H9 (cell line): ENCODE measurements around the gene OMP. TPM values are rescaled to one million over a fixed set of nuclear protein-coding genes. Genes with fewer than 3 reads are reported as not detected.

Experiments used
- DNase-seq: peaks from one replicate; pipeline ENCODE4 v3.0.0-alpha.2; 2017
- H2AFZ ChIP-seq: one replicate; pipeline ENCODE4 v1.6.1; 2013; ENCODE audit warnings: mild to moderate bottlenecking, low read length, control low read depth, moderate library complexity
- H2AK5ac ChIP-seq: 2 replicates; pipeline ENCODE4 v1.6.1; 2013; ENCODE audit warnings: low read length, control low read depth, mixed read lengths; ENCODE audit not compliant: insufficient read length
- H2BK120ac ChIP-seq: one replicate; pipeline ENCODE4 v1.6.1; 2013; ENCODE audit warnings: low read depth, mild to moderate bottlenecking, low read length, control low read depth, inconsistent platforms; ENCODE audit not compliant: poor library complexity, severe bottlenecking
- H2BK12ac ChIP-seq: 2 replicates; pipeline ENCODE4 v1.6.1; 2013; ENCODE audit warnings: low read length, control low read depth, mixed read lengths, low read depth; ENCODE audit not compliant: insufficient read length
- H2BK15ac ChIP-seq: 2 replicates; pipeline ENCODE4 v1.6.1; 2013; ENCODE audit warnings: low read depth, low read length, control low read depth
- H2BK20ac ChIP-seq: one replicate; pipeline ENCODE4 v1.6.1; 2013; ENCODE audit warnings: low read depth, mild to moderate bottlenecking, low read length, control low read depth, inconsistent platforms; ENCODE audit not compliant: poor library complexity, severe bottlenecking
- H2BK5ac ChIP-seq: 2 replicates; pipeline ENCODE4 v1.6.1; 2013; ENCODE audit warnings: low read length, control low read depth, mixed read lengths; ENCODE audit not compliant: insufficient read length
- H3K14ac ChIP-seq: 2 replicates; pipeline ENCODE4 v1.6.1; 2013; ENCODE audit warnings: low read length, control low read depth; ENCODE audit not compliant: insufficient read depth
- H3K18ac ChIP-seq: 2 replicates; pipeline ENCODE4 v1.6.1; 2013; ENCODE audit warnings: low read depth, mild to moderate bottlenecking, mixed read lengths, low read length, control low read depth; ENCODE audit not compliant: insufficient read length
- H3K23ac ChIP-seq: 2 replicates; pipeline ENCODE4 v1.6.1; 2013; ENCODE audit warnings: low read length, control low read depth, mixed read lengths, low read depth; ENCODE audit not compliant: insufficient read length
- H3K23me2 ChIP-seq: 2 replicates; pipeline ENCODE4 v1.6.1; 2013; ENCODE audit warnings: low read depth, mild to moderate bottlenecking, mixed read lengths, low read length, control low read depth; ENCODE audit not compliant: insufficient read length, poor library complexity, severe bottlenecking
- H3K27ac ChIP-seq: 2 replicates; pipeline ENCODE4 v1.5.1; 2013; ENCODE audit warnings: low read length, control low read depth, mixed read lengths, low read depth; ENCODE audit not compliant: insufficient read length
- H3K27me3 ChIP-seq: 2 replicates; pipeline ENCODE4 v1.6.1; 2013; ENCODE audit warnings: low read length, control low read depth, inconsistent platforms; ENCODE audit not compliant: insufficient read depth
- H3K4ac ChIP-seq: 2 replicates; pipeline ENCODE4 v1.6.1; 2013; ENCODE audit warnings: low read depth, mild to moderate bottlenecking, control low read depth, inconsistent platforms, low read length, moderate library complexity
- H3K4me1 ChIP-seq: 2 replicates; pipeline ENCODE4 v1.6.1; 2013; ENCODE audit warnings: low read length, control low read depth, inconsistent platforms; ENCODE audit not compliant: insufficient read depth
- H3K4me2 ChIP-seq: 2 replicates; pipeline ENCODE4 v1.6.1; 2013; ENCODE audit warnings: low read length, control low read depth, mixed read lengths; ENCODE audit not compliant: insufficient read length, insufficient read depth
- H3K56ac ChIP-seq: 2 replicates; pipeline ENCODE4 v1.6.1; 2013; ENCODE audit warnings: low read depth, mild to moderate bottlenecking, mixed read lengths, low read length, control low read depth; ENCODE audit not compliant: insufficient read length
- H3K79me1 ChIP-seq: 2 replicates; pipeline ENCODE4 v1.6.1; 2013; ENCODE audit warnings: low read depth, mild to moderate bottlenecking, moderate library complexity, low read length, control low read depth, inconsistent platforms; ENCODE audit not compliant: insufficient read depth, poor library complexity, severe bottlenecking
- H3K79me2 ChIP-seq: 2 replicates; pipeline ENCODE4 v1.6.1; 2013; ENCODE audit warnings: low read length, control low read depth, inconsistent platforms; ENCODE audit not compliant: insufficient read depth
- H3K9ac ChIP-seq: 2 replicates; pipeline ENCODE4 v1.6.1; 2013; ENCODE audit warnings: low read length, control low read depth, mixed read lengths; ENCODE audit not compliant: insufficient read length; ENCODE audit errors: extremely low read depth
- H3K9me3 ChIP-seq: one replicate; pipeline ENCODE4 v1.6.1; 2013; ENCODE audit warnings: low read depth, low read length, inconsistent platforms; ENCODE audit not compliant: control insufficient read depth
- H3T11ph ChIP-seq: one replicate; pipeline ENCODE4 v1.6.1; 2013; ENCODE audit warnings: mild to moderate bottlenecking, low read length, control low read depth, inconsistent platforms
- H4K20me1 ChIP-seq: one replicate; pipeline ENCODE4 v1.6.1; 2013; ENCODE audit not compliant: control insufficient read depth, insufficient read length, insufficient read depth
- H4K5ac ChIP-seq: 2 replicates; pipeline ENCODE4 v1.6.1; 2013; ENCODE audit warnings: low read depth, mild to moderate bottlenecking, mixed read lengths, low read length, control low read depth; ENCODE audit not compliant: insufficient read length
- H4K8ac ChIP-seq: replicated peaks from 2 replicates; pipeline ENCODE4 v1.6.1; 2013; ENCODE audit warnings: low read length, control low read depth, mixed read lengths, low read depth; ENCODE audit not compliant: insufficient read length
- H4K91ac ChIP-seq: 2 replicates; pipeline ENCODE4 v1.6.1; 2013; ENCODE audit warnings: low read depth, mild to moderate bottlenecking, moderate library complexity, mixed read lengths, low read length, control low read depth; ENCODE audit not compliant: insufficient read length
- H3K27ac Mint-ChIP-seq, 3 experiments: 2 replicates in 2 of 3; 3 replicates in 1 of 3; pipeline ENCODE4 v1.8.0; 2020 to 2021; ENCODE audit warnings: mixed read lengths in 3 of 3, mild to moderate bottlenecking in 1 of 3, moderate library complexity in 1 of 3
- H3K27me3 Mint-ChIP-seq: 2 replicates; pipeline ENCODE4 v1.8.0; 2021; ENCODE audit warnings: low read depth, mild to moderate bottlenecking, moderate library complexity, mixed read lengths
- H3K36me3 Mint-ChIP-seq, 3 experiments: 2 replicates in 2 of 3; 3 replicates in 1 of 3; pipeline ENCODE4 v1.8.0; 2020 to 2021; ENCODE audit warnings: low read depth in 3 of 3, mixed read lengths in 3 of 3; ENCODE audit not compliant: insufficient read depth in 1 of 3
- H3K4me1 Mint-ChIP-seq, 2 experiments: 2 replicates each; pipeline ENCODE4 v1.8.0; 2020; ENCODE audit warnings: mixed read lengths in 2 of 2
- H3K4me3 Mint-ChIP-seq, 2 experiments: 2 replicates in 1 of 2; 3 replicates in 1 of 2; pipeline ENCODE4 v1.8.0; 2020 to 2021; ENCODE audit warnings: mild to moderate bottlenecking in 2 of 2, mixed read lengths in 2 of 2, moderate library complexity in 1 of 2
- H3K9me3 Mint-ChIP-seq, 2 experiments: 2 replicates in 1 of 2; 3 replicates in 1 of 2; pipeline ENCODE4 v1.8.0; 2020; ENCODE audit warnings: mild to moderate bottlenecking in 2 of 2, mixed read lengths in 2 of 2, moderate library complexity in 1 of 2
- CTCF ChIP-seq: fragments of 200-600 bp; sonication (generic); conservative IDR thresholded peaks from 3 replicates; pipeline ENCODE4 v1.8.0; 2021; ENCODE audit warnings: antibody characterized with exemption, mild to moderate bottlenecking
- WGBS: extraction: QIAGEN DNeasy Blood & Tissue Kit; methylation state at CpG from one replicate; pipeline ENCODE4 v1.1.7; 2013; ENCODE audit warnings: missing lambda C conversion rate, low lambda C conversion rate, mixed read lengths; ENCODE audit not compliant: insufficient read length; ENCODE audit errors: extremely low coverage; 5-methylcytosine and 5-hydroxymethylcytosine counted together
- total RNA-seq: library from RNA; stranded (reverse); gene quantifications from 2 replicates; pipeline ENCODE4 v1.2.1, GENCODE V29; 2021

Gene OMP
- total RNA-seq, 1 experiment from 2014 or later: not detected

GRCh38 chr11:77126861-77127234 is 24.2 kb downstream of the OMP start:
- H2AFZ ChIP-seq: no peak overlapping the region
- H2BK15ac ChIP-seq: no peak overlapping the region
- no peak overlapping the region for H3T11ph ChIP-seq
- no peaks in the 10 kb centered on the region for H3K79me1 ChIP-seq
- H3K23me2 ChIP-seq: peaks cover 8% of the 10 kb centered on the region
- no peak for TF ChIP-seq CTCF
- no peaks in the 10 kb centered on the region for H3K9me3 Mint-ChIP-seq
- H3K27ac Mint-ChIP-seq: no peak overlapping the region
- H2BK5ac ChIP-seq: no peak overlapping the region
- no peaks in the 10 kb centered on the region for H3K79me2 ChIP-seq
- no peak overlapping the region for H3K56ac ChIP-seq
- no peak overlapping the region for H3K4ac ChIP-seq
- H3K27ac ChIP-seq: no peak overlapping the region
- H4K20me1 ChIP-seq: no peaks in the 10 kb centered on the region
- no peak for DNase-seq
- H3K4me3 Mint-ChIP-seq: peak overlapping the region; percentile 55 to 72; a peak in 3 of 5 replicates
- H2BK120ac ChIP-seq: no peak overlapping the region
- no peak overlapping the region for H3K18ac ChIP-seq
- H3K9me3 ChIP-seq: no peaks in the 10 kb centered on the region
- H3K27me3 Mint-ChIP-seq: peaks cover 5% of the 10 kb centered on the region; the same call in 1 of the 2 replicates
- H3K14ac ChIP-seq: no peak overlapping the region
- H3K23ac ChIP-seq: no peak overlapping the region
- H4K8ac ChIP-seq: no peak overlapping the region
- peak overlapping the region; percentile 54 for H3K4me2 ChIP-seq
- H3K4me1 Mint-ChIP-seq: peaks cover 24 to 27% of the 10 kb centered on the region in 2 experiments
- peaks cover 0 to 6% (median 0%) of the 10 kb centered on the region in 3 experiments; a peak in 3 of 7 replicates for H3K36me3 Mint-ChIP-seq
- no peaks in the 10 kb centered on the region for H3K27me3 ChIP-seq
- H4K91ac ChIP-seq: no peak overlapping the region
- no peaks in the 10 kb centered on the region for H3K4me1 ChIP-seq
- H4K5ac ChIP-seq: no peak overlapping the region
- no peak overlapping the region for H2AK5ac ChIP-seq
- H2BK12ac ChIP-seq: no peak overlapping the region
- no CpG with 5 or more reads among the region's 10 CpGs for WGBS
- H3K9ac ChIP-seq: no peak overlapping the region
- H2BK20ac ChIP-seq: no peak overlapping the region
